Measurements from ENCODE around the gene ATXN1.

DNA sequence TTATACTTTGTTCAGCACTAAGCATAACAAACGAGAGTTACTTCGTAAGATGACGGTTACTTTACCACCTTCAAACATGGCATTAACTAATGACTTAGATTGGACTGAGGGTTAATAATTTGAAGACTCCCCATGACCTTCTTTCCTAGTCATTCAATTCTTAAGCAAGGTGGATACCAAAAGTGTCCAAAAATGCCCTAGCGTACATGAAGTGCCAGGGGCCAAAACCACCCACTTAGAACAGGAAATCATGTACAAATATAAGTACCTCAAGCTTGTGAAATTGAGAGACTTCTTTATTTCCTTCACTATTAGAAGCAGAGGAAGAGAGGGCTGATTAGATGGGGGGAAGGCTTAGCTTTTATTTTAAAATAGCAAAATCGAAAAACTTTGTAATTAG is 166.4 kb downstream of the ATXN1 start:
- TF ChIP-seq, protein P1, sequence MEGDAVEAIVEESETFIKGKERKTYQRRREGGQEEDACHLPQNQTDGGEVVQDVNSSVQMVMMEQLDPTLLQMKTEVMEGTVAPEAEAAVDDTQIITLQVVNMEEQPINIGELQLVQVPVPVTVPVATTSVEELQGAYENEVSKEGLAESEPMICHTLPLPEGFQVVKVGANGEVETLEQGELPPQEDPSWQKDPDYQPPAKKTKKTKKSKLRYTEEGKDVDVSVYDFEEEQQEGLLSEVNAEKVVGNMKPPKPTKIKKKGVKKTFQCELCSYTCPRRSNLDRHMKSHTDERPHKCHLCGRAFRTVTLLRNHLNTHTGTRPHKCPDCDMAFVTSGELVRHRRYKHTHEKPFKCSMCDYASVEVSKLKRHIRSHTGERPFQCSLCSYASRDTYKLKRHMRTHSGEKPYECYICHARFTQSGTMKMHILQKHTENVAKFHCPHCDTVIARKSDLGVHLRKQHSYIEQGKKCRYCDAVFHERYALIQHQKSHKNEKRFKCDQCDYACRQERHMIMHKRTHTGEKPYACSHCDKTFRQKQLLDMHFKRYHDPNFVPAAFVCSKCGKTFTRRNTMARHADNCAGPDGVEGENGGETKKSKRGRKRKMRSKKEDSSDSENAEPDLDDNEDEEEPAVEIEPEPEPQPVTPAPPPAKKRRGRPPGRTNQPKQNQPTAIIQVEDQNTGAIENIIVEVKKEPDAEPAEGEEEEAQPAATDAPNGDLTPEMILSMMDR (IDR thresholded peaks at IDR 0.05; ENCODE audit: insufficient read depth, low read length, poor library complexity, severe bottlenecking): no peak
- TF ChIP-seq EZH2phosphoT487 (conservative IDR thresholded peaks at IDR 0.05; ENCODE audit: low read length): no peak
